GM12878 (cell line): ENCODE results near the gene MED1. TPM values are rescaled to one million over a fixed set of nuclear protein-coding genes. Genes with fewer than 3 reads are reported as not detected.

Experiments used
- BHLHE40 ChIP-seq, 2 experiments: fragments of 450-650 bp in 1 of 2; IDR thresholded peaks; 2 replicates each; pipeline ENCODE4 v1.6.1; 2011 to 2017; ENCODE audit warnings: low read depth in 2 of 2, borderline replicate concordance in 1 of 2, improper control_type of control experiment in 1 of 2, low read length in 1 of 2, mild to moderate bottlenecking in 1 of 2
- CBX3 ChIP-seq: fragments of 200-600 bp; sonication (generic); IDR thresholded peaks from 2 replicates; pipeline ENCODE4 v1.6.1; 2016; ENCODE audit warnings: low read depth, borderline replicate concordance
- CBX5 ChIP-seq: sonication (generic); IDR thresholded peaks from 2 replicates; pipeline ENCODE4 v1.6.1; 2016; ENCODE audit warnings: low read depth, moderate library complexity, mild to moderate bottlenecking, inconsistent platforms
- DPF2 ChIP-seq: fragments of 450-650 bp; IDR thresholded peaks from 2 replicates; pipeline ENCODE4 v1.6.1; 2017; ENCODE audit warnings: mild to moderate bottlenecking
- FOS ChIP-seq: IDR thresholded peaks from 3 replicates; pipeline ENCODE4 v1.6.1; 2011; ENCODE audit warnings: borderline replicate concordance; ENCODE audit not compliant: insufficient read length; ENCODE audit errors: extremely low read depth
- IKZF1 ChIP-seq: fragments of 450-650 bp; conservative IDR thresholded peaks from 2 replicates; pipeline ENCODE4 v1.6.1; 2017; ENCODE audit warnings: antibody characterized with exemption, mild to moderate bottlenecking
- LARP7 ChIP-seq: fragments of 450-650 bp; IDR thresholded peaks from 2 replicates; pipeline ENCODE4 v1.6.1; 2017; ENCODE audit warnings: mild to moderate bottlenecking
- MEF2B ChIP-seq: fragments of 450-650 bp; IDR thresholded peaks from 2 replicates; pipeline ENCODE4 v1.6.1; 2018; ENCODE audit warnings: mild to moderate bottlenecking, moderate library complexity; ENCODE audit not compliant: partially characterized antibody, poor library complexity, severe bottlenecking
- MYB ChIP-seq: fragments of 150-350 bp; IDR thresholded peaks from 2 replicates; pipeline ENCODE4 v1.6.1; 2014; ENCODE audit warnings: mild to moderate bottlenecking, low read depth, low read length, borderline replicate concordance
- NFYA ChIP-seq: IDR thresholded peaks from 2 replicates; pipeline ENCODE4 v1.6.1; 2011; ENCODE audit warnings: low read depth, mild to moderate bottlenecking, low read length, improper control_type of control experiment, borderline replicate concordance
- NFYB ChIP-seq: IDR thresholded peaks from 2 replicates; pipeline ENCODE4 v1.6.1; 2011; ENCODE audit warnings: low read depth, mild to moderate bottlenecking, low read length, improper control_type of control experiment, moderate library complexity; ENCODE audit not compliant: insufficient read depth
- RAD51 ChIP-seq: fragments of 450-650 bp; IDR thresholded peaks from 2 replicates; pipeline ENCODE4 v1.6.1; 2016; ENCODE audit warnings: moderate library complexity, mild to moderate bottlenecking, inconsistent platforms
- RBBP5 ChIP-seq: fragments of 200-600 bp; sonication (generic); conservative IDR thresholded peaks from 2 replicates; pipeline ENCODE4 v1.6.1; 2016
- SMAD5 ChIP-seq: IDR thresholded peaks from 2 replicates; pipeline ENCODE4 v1.6.1; 2016; ENCODE audit warnings: antibody characterized with exemption, low read depth
- SREBF2 ChIP-seq: IDR thresholded peaks from 2 replicates; pipeline ENCODE4 v1.6.1; 2012; ENCODE audit warnings: mild to moderate bottlenecking, low read length
- TAF1 ChIP-seq: IDR thresholded peaks from 2 replicates; pipeline ENCODE4 v1.6.1; 2011; ENCODE audit warnings: mild to moderate bottlenecking, low read depth, low read length, borderline replicate concordance
- YBX1 ChIP-seq: fragments of 450-650 bp; IDR thresholded peaks from 2 replicates; pipeline ENCODE4 v1.6.1; 2016; ENCODE audit warnings: antibody characterized with exemption
- polyA plus RNA-seq, 11 experiments: library from polyadenylated mRNA; depleted of rRNA in 4 of 11; unstranded in 6 of 11; stranded (reverse) in 5 of 11; fragments of >200 nt; fragmentation: Nextera tagmentation in 4 of 11; fragmentation: Illumina TruSeq in 1 of 11; extraction: Ambion mirVana in 4 of 11; extraction: Trizol in 1 of 11; gene quantifications; 1 replicate in 1 of 11; 2 replicates in 10 of 11; pipeline versions ENCODE4 v1.2.1 to v1.2.3, GENCODE V29; 2011 to 2016; ENCODE audit warnings: inconsistent platforms in 2 of 11, missing spikeins in 2 of 11, low read depth in 1 of 11
- total RNA-seq, 4 experiments: library from RNA; depleted of rRNA in 3 of 4; stranded (reverse); fragments of >200 nt in 3 of 4; fragmentation: Illumina TruSeq in 1 of 4; extraction: Trizol in 1 of 4; gene quantifications; 2 replicates each; pipeline versions ENCODE4 v1.2.1 to v1.2.3, GENCODE V29; 2013 to 2021
- TF ChIP-seq, protein P1 (sequence below): fragments of 450-650 bp; IDR thresholded peaks from 2 replicates; pipeline ENCODE4 v1.6.1; 2016; ENCODE audit warnings: mild to moderate bottlenecking
- TF ChIP-seq, protein P2 (sequence below): fragments of 450-650 bp; formaldehyde crosslinking; IDR thresholded peaks from 2 replicates; pipeline ENCODE4 v1.5.0; 2022; ENCODE audit warnings: mild to moderate bottlenecking, missing genetic modification characterization
- TF ChIP-seq, protein P3 (sequence below): fragments of 150-350 bp; IDR thresholded peaks from 2 replicates; pipeline ENCODE4 v1.6.1; 2014; ENCODE audit warnings: mild to moderate bottlenecking, low read depth, low read length

MED1 gene
- total and polyA plus RNA-seq, 10 of the 15 experiments (the other 5 are each of a cell fraction or from before 2014, with no cell fraction given): 8.7 to 50.1 (median 30.1) TPM

DNA sequence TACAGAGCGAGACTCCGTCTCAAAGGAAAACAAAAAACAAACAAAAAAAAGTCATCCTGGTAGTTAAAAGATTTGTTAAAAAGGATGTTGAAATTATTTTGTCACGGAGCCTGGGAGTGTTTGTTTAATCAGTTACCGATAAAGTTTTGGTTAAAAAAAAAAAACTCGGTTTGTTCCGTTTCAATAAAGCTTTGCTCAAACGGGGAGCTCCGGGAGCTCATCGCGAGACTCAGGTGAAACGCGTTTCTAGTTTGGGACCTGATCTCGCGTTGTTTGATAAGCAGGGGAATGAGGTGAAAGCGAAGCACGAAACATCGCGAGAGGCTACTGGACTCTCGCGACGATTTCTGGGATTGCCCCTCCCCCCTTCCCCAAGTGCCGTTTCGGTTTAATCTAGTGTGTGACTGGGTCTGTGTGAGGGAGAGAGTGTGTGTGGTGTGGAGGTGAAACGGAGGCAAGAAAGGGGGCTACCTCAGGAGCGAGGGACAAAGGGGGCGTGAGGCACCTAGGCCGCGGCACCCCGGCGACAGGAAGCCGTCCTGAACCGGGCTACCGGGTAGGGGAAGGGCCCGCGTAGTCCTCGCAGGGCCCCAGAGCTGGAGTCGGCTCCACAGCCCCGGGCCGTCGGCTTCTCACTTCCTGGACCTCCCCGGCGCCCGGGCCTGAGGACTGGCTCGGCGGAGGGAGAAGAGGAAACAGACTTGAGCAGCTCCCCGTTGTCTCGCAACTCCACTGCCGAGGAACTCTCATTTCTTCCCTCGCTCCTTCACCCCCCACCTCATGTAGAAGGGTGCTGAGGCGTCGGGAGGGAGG lies 10.3 kb upstream of the MED1 start, which contains the start of gene CDK12 (continued):
- no peak for TF ChIP-seq MEF2B
- TF ChIP-seq, protein P1, sequence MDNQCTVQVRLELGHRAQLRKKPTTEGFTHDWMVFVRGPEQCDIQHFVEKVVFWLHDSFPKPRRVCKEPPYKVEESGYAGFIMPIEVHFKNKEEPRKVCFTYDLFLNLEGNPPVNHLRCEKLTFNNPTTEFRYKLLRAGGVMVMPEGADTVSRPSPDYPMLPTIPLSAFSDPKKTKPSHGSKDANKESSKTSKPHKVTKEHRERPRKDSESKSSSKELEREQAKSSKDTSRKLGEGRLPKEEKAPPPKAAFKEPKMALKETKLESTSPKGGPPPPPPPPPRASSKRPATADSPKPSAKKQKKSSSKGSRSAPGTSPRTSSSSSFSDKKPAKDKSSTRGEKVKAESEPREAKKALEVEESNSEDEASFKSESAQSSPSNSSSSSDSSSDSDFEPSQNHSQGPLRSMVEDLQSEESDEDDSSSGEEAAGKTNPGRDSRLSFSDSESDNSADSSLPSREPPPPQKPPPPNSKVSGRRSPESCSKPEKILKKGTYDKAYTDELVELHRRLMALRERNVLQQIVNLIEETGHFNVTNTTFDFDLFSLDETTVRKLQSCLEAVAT: peak; percentile 76
- TF ChIP-seq LARP7: no peak; the same call in none of the 2 replicates
- TF ChIP-seq, protein P2, sequence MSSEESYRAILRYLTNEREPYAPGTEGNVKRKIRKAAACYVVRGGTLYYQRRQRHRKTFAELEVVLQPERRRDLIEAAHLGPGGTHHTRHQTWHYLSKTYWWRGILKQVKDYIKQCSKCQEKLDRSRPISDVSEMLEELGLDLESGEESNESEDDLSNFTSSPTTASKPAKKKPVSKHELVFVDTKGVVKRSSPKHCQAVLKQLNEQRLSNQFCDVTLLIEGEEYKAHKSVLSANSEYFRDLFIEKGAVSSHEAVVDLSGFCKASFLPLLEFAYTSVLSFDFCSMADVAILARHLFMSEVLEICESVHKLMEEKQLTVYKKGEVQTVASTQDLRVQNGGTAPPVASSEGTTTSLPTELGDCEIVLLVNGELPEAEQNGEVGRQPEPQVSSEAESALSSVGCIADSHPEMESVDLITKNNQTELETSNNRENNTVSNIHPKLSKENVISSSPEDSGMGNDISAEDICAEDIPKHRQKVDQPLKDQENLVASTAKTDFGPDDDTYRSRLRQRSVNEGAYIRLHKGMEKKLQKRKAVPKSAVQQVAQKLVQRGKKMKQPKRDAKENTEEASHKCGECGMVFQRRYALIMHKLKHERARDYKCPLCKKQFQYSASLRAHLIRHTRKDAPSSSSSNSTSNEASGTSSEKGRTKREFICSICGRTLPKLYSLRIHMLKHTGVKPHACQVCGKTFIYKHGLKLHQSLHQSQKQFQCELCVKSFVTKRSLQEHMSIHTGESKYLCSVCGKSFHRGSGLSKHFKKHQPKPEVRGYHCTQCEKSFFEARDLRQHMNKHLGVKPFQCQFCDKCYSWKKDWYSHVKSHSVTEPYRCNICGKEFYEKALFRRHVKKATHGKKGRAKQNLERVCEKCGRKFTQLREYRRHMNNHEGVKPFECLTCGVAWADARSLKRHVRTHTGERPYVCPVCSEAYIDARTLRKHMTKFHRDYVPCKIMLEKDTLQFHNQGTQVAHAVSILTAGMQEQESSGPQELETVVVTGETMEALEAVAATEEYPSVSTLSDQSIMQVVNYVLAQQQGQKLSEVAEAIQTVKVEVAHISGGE (CRISPR knock-in tag): 0 out of 2 replicates have a peak, but pooled peaks have one; percentile 16
- peak; percentile 46; the same call in 1 of the 2 replicates for TF ChIP-seq DPF2
- TF ChIP-seq SREBF2: no peak
- no peak for TF ChIP-seq YBX1
- peak; percentile 69; the same call in 1 of the 2 replicates for TF ChIP-seq IKZF1
- TF ChIP-seq NFYA: no peak
- no peak for TF ChIP-seq NFYB
- TF ChIP-seq, protein P3, sequence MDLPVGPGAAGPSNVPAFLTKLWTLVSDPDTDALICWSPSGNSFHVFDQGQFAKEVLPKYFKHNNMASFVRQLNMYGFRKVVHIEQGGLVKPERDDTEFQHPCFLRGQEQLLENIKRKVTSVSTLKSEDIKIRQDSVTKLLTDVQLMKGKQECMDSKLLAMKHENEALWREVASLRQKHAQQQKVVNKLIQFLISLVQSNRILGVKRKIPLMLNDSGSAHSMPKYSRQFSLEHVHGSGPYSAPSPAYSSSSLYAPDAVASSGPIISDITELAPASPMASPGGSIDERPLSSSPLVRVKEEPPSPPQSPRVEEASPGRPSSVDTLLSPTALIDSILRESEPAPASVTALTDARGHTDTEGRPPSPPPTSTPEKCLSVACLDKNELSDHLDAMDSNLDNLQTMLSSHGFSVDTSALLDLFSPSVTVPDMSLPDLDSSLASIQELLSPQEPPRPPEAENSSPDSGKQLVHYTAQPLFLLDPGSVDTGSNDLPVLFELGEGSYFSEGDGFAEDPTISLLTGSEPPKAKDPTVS: peak; percentile 62; the same call in 1 of the 2 replicates
- peak; percentile 96 for TF ChIP-seq SMAD5
- peak; percentile 81; the same call in 1 of the 2 replicates for TF ChIP-seq MYB
- TF ChIP-seq BHLHE40 (IDR thresholded peaks at IDR 0.05; ENCODE audit: borderline replicate concordance in 1 of 2, low read depth in 2 of 2, low read length in 1 of 2): no peak; a peak in 2 of 4 replicates
- TF ChIP-seq RAD51: peak; percentile 61
- TF ChIP-seq FOS: no peak
- TF ChIP-seq CBX3: no peak
- no peak for TF ChIP-seq RBBP5
- TF ChIP-seq TAF1: peak; percentile 96
- 0 out of 2 replicates have a peak, but pooled peaks have one; percentile 22 for TF ChIP-seq CBX5
